Effector memory CD8-positive, alpha-beta T cell (primary cell): ENCODE data around the gene PIP4K2A.
A peak's percentile ranks its signal among the peaks of the same experiment; 100 is the strongest.

ENCODE experiments used
- ATAC-seq: fragments of 150-1000 bp; cut with Tn5 transposase; replicated peaks from 2 replicates; pipeline ENCODE4 v1.10.0; 2021; ENCODE audit warnings: mild to moderate bottlenecking, moderate library complexity
- DNase-seq, 3 experiments: peaks; one replicate each; pipeline ENCODE4 v3.0.0; 2021
- H3K27ac Mint-ChIP-seq, 2 donors: one replicate each; pipeline ENCODE4 v1.8.0; 2022; ENCODE audit warnings: mild to moderate bottlenecking in 2 of 2, mixed read lengths in 2 of 2, moderate library complexity in 2 of 2
- H3K27me3 Mint-ChIP-seq, 2 donors: one replicate each; pipeline ENCODE4 v1.8.0; 2022; ENCODE audit warnings: mixed read lengths in 2 of 2
- H3K36me3 Mint-ChIP-seq: one replicate; pipeline ENCODE4 v1.8.0; 2022; ENCODE audit warnings: mild to moderate bottlenecking, moderate library complexity, mixed read lengths; ENCODE audit not compliant: insufficient read depth
- H3K4me1 Mint-ChIP-seq, 2 donors: one replicate each; pipeline ENCODE4 v1.8.0; 2022; ENCODE audit warnings: low read depth in 2 of 2, mixed read lengths in 2 of 2
- H3K4me3 Mint-ChIP-seq, 2 donors: one replicate each; pipeline ENCODE4 v1.8.0; 2022; ENCODE audit warnings: mild to moderate bottlenecking in 2 of 2, mixed read lengths in 2 of 2, moderate library complexity in 2 of 2
- H3K9me3 Mint-ChIP-seq, 2 donors: one replicate each; pipeline ENCODE4 v1.8.0; 2022; ENCODE audit warnings: mixed read lengths in 2 of 2

The PIP4K2A gene

DNA sequence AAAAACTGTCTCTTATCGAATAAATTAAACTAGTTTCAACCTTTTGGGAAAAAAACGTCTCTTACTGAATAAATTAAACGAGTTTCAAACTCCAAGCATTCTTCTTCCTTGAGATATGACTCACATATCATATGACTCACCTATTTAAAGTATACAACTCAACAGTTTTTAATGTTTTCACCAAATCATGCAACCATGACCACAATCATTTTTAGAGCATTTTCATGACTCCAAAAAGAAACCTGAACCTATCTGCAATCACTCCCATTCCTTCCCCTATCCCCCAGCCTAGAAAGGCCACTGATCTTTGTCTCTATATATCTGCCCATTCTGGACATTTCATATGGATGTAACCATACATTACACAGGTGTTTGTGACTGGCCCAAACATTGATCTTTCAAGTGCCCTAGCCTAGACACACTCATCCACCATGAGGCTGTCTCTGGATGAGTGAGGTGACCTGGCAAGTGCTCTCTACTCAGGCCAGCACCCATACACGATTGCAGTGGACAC lies 115.3 kb downstream of the PIP4K2A start:
- Mint-ChIP-seq H3K27me3 (no peaks in the 10 kb centered on the region), H3K4me3 (peak overlapping the region; percentile 52 to 78), H3K36me3 (peaks cover 55% of the 10 kb centered on the region), H3K9me3 (no peaks in the 10 kb centered on the region), H3K4me1 (peaks cover 71 to 75% of the 10 kb centered on the region in 2 donors), H3K27ac (peak overlapping the region; percentile 97)
- no peak for DNase-seq
- peak; percentile 17 for ATAC-seq

GRCh38 chr10:22598478-22598877 lies 115.9 kb downstream of the PIP4K2A start:
- no peak for DNase-seq
- peak overlapping the region; percentile 97 for H3K27ac Mint-ChIP-seq
- no peak for ATAC-seq
- peaks cover 71 to 75% of the 10 kb centered on the region in 2 donors for H3K4me1 Mint-ChIP-seq
- peaks cover 59% of the 10 kb centered on the region for H3K36me3 Mint-ChIP-seq
- H3K27me3 Mint-ChIP-seq, result no peaks in the 10 kb centered on the region
- no peaks in the 10 kb centered on the region for H3K9me3 Mint-ChIP-seq
- peak overlapping the region; percentile 52 to 78 for H3K4me3 Mint-ChIP-seq

DNA sequence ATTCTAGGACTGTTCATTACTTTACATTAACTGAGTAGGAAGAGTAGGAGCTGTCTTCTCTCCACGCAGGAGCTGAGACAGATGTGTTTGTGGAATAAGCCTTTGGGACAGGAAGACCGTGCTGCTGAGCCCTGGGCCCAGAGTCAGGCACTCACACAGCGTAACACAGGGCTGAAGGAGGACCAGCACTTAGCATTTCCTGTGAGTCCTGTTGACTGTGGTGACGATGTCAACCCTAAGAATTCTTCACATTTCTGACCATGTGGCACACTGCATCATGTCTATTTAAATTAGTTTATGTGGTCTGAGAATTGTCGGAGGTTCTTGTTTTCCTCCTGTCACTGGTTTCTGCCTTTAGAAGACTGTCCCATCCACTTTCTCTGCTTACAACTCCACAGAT lies 117.2 kb downstream of the PIP4K2A start:
- Mint-ChIP-seq H3K27ac (peak overlapping the region; percentile 97), H3K9me3 (no peaks in the 10 kb centered on the region), H3K4me1 (peaks cover 72 to 79% of the 10 kb centered on the region in 2 donors), H3K27me3 (no peaks in the 10 kb centered on the region), H3K4me3 (peak overlapping the region; percentile 70 to 78), H3K36me3 (peaks cover 56% of the 10 kb centered on the region)
- DNase-seq (peak; percentile 43 to 52 (median 52)), ATAC-seq (peak; percentile 94)

DNA sequence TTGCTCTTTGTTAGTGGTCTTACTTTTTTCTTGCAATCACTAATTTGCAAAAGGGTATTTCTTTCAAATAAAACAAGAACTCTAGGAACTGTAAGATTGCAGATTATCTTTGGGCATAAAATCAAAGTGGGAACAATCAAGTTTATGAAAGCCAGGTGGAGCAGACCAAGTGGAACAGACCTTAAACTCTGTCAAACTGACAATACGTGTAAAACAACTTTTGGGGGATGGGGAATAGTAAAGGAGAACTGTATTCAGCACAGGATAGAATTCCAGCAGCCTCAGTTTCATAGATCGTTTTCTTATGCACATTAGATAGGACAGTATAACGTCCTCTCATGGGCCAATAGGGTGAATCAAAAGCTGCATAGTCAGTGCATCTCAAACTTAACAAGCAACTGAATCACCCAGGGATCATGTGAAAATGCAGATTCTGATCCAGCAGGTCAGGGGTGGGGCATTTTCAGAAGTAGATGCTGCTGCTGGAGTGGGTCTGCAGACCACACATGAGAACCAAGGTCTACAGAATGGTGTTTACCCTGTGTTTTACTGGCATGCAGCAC lies 120.7 kb downstream of the PIP4K2A start:
- peaks cover 58 to 71% of the 10 kb centered on the region in 2 donors for H3K4me1 Mint-ChIP-seq
- no peaks in the 10 kb centered on the region for H3K27me3 Mint-ChIP-seq
- H3K27ac Mint-ChIP-seq, result peak overlapping the region; percentile 97
- no peak overlapping the region for H3K4me3 Mint-ChIP-seq
- H3K9me3 Mint-ChIP-seq, result no peaks in the 10 kb centered on the region
- DNase-seq (no peak), ATAC-seq (no peak)
- peaks cover 55% of the 10 kb centered on the region for H3K36me3 Mint-ChIP-seq

- ATAC-seq, result no peak
- H3K4me1 Mint-ChIP-seq, result peaks cover 53 to 69% of the 10 kb centered on the region in 2 donors
- peak overlapping the region in 1 of 2 donors; percentile 41 for H3K4me3 Mint-ChIP-seq
- no peak for DNase-seq
- H3K27ac Mint-ChIP-seq, result peak overlapping the region; percentile 97
- peaks cover 52% of the 10 kb centered on the region for H3K36me3 Mint-ChIP-seq
- H3K9me3 Mint-ChIP-seq, result no peaks in the 10 kb centered on the region
- H3K27me3 Mint-ChIP-seq, result no peaks in the 10 kb centered on the region
Measured at GRCh38 chr10:22593026-22593425, 121.4 kb downstream of the PIP4K2A start.

DNA sequence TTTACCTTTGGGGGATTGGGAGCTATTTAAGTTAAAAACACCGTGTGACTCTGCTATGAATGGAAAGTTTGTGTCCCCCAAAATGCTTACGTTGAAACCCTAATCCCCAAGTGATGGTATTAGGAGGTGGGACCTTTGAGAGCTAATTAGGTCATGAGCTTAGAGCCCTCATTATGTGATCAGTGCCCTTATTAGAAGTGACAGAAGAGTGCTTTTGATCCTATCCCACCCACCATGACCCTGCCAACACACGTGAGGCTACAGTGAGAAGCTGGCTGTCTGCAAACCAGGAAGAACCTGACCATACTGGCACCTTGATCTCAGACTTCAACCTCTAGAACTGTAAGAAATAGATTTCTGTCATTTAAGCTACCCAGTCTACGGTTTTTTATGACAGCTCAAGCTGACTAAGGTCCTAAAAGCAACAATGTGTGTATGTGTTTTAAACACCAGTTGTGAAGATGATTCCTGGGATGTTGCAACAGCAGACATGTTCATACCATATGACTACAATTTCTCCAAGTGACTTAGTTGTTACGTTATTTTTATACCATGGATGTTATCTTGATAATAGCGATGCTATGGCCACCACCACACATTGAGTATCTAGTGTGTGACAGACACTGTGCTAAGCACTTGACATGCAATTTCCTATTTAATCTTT lies 124.4 kb downstream of the PIP4K2A start:
- Mint-ChIP-seq H3K27ac (peak overlapping the region in 1 of 2 donors; percentile 89), H3K27me3 (no peaks in the 10 kb centered on the region), H3K4me1 (peaks cover 47 to 69% of the 10 kb centered on the region in 2 donors), H3K4me3 (no peak overlapping the region), H3K9me3 (no peaks in the 10 kb centered on the region), H3K36me3 (peaks cover 47% of the 10 kb centered on the region)
- ATAC-seq, result no peak
- no peak for DNase-seq

GRCh38 chr10:22588462-22588861 lies 125.9 kb downstream of the PIP4K2A start:
- peaks cover 45 to 74% of the 10 kb centered on the region in 2 donors for H3K4me1 Mint-ChIP-seq
- ATAC-seq, result no peak
- H3K27me3 Mint-ChIP-seq, result no peaks in the 10 kb centered on the region
- H3K9me3 Mint-ChIP-seq, result no peaks in the 10 kb centered on the region
- no peak for DNase-seq
- H3K36me3 Mint-ChIP-seq, result peaks cover 53% of the 10 kb centered on the region
- H3K4me3 Mint-ChIP-seq, result no peak overlapping the region
- H3K27ac Mint-ChIP-seq, result peak overlapping the region in 1 of 2 donors; percentile 89

DNA sequence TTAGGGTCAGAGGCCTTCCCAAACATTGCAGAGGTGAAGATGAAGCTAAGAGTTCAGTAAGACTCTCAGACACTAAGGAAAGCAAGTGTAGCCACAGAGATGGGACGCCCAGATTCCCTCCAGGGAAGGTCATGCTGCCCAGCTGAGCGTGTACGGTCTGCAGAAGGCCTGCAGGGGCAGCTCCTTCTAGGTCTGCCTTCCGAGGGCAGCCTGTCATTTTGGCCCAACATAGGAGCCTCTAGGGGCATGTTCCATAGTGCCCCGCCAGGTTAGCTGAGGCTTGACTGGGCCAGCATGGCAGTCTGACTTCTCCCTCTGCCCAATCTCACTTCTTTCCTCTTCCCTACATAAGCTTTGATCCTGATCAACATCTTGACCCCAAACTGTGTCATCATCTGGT lies 130.7 kb downstream of the PIP4K2A start:
- Mint-ChIP-seq H3K9me3 (no peaks in the 10 kb centered on the region), H3K4me1 (peaks cover 37 to 63% of the 10 kb centered on the region in 2 donors), H3K36me3 (peaks cover 70% of the 10 kb centered on the region), H3K27me3 (no peaks in the 10 kb centered on the region), H3K27ac (peak overlapping the region; percentile 8 to 79), H3K4me3 (no peak overlapping the region)
- DNase-seq (no peak), ATAC-seq (no peak)

- DNase-seq (no peak), ATAC-seq (no peak)
- Mint-ChIP-seq H3K9me3 (no peaks in the 10 kb centered on the region), H3K27me3 (no peaks in the 10 kb centered on the region), H3K36me3 (peaks cover 79% of the 10 kb centered on the region), H3K4me1 (peaks cover 36 to 58% of the 10 kb centered on the region in 2 donors), H3K4me3 (no peak overlapping the region), H3K27ac (peak overlapping the region; percentile 73 to 75)
Measured at GRCh38 chr10:22581461-22581860, 132.9 kb downstream of the PIP4K2A start.

DNA sequence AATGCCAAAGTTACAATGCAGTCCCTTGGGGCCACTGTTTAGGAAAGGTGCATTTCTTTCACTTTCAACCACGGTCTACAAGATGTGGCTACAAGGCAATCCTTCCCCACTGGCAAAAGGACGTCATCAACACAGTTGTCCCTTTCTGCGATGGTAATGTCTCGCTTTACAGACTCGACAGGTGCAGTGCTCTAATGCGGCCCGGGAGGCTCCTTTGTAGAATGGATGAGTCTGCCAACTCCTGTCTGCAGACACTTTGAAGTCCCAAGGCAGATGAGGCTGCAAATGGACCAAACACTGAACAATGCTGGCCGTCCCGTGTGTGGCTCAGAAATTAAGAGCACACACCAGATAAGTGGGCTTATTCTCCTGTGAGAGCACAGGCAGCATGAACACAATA lies 133.7 kb downstream of the PIP4K2A start:
- H3K36me3 Mint-ChIP-seq, result peaks cover 82% of the 10 kb centered on the region
- H3K4me1 Mint-ChIP-seq, result peaks cover 32 to 54% of the 10 kb centered on the region in 2 donors
- ATAC-seq, result no peak
- H3K9me3 Mint-ChIP-seq, result no peaks in the 10 kb centered on the region
- no peak for DNase-seq
- H3K27me3 Mint-ChIP-seq, result no peaks in the 10 kb centered on the region
- peak overlapping the region; percentile 44 to 75 for H3K27ac Mint-ChIP-seq
- no peak overlapping the region for H3K4me3 Mint-ChIP-seq

GRCh38 chr10:22579826-22580225 lies 134.6 kb downstream of the PIP4K2A start:
- Mint-ChIP-seq H3K9me3 (no peaks in the 10 kb centered on the region), H3K27ac (peak overlapping the region; percentile 61 to 70), H3K27me3 (no peaks in the 10 kb centered on the region), H3K4me1 (peaks cover 34 to 50% of the 10 kb centered on the region in 2 donors), H3K4me3 (peak overlapping the region; percentile 3 to 34), H3K36me3 (peaks cover 85% of the 10 kb centered on the region)
- DNase-seq, result no peak
- ATAC-seq, result peak; percentile 63

GRCh38 chr10:22573820-22574569 lies 140.4 kb downstream of the PIP4K2A start:
- H3K9me3 Mint-ChIP-seq, result no peaks in the 10 kb centered on the region
- no peaks in the 10 kb centered on the region for H3K27me3 Mint-ChIP-seq
- H3K36me3 Mint-ChIP-seq, result peaks cover 79% of the 10 kb centered on the region
- peak overlapping the region; percentile 63 to 66 for H3K4me3 Mint-ChIP-seq
- peak overlapping the region; percentile 91 to 97 for H3K27ac Mint-ChIP-seq
- ATAC-seq (peak; percentile 75), DNase-seq (peak; percentile 36 to 49 (median 36))
- peaks cover 46 to 58% of the 10 kb centered on the region in 2 donors for H3K4me1 Mint-ChIP-seq

DNA sequence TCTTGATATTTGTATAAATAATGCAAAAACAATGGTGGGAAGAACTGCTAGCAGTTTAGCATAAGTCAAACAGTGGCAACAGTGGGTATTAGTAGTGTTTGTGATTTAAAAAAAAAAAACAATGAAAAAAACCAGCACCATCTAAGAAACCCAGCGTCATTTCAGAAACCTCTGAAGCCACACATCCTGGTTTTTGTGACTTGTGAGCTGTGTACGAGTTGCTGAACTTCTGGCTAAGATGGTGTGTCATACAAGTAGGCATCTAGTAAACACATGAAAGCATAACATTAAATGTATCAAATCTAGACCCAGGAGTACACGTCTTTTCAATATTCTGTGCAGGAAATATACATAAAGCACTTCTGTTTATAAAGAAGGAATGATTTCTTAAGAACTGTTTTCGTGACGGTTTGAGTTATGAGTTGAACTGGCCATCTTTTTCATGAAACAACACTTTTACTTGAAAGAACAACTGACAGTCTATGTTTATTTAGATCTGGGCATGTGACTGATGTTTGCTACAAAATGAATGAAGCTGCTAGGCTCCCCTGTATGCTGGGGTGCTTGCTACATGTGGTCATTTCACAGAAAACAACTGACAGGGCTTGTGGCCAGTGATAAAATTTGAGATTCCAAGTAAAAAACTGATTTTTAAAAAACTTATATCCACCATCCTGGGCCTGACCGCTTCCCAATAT lies 143.5 kb downstream of the PIP4K2A start:
- ATAC-seq, result peak; percentile 82
- H3K36me3 Mint-ChIP-seq, result peaks cover 75% of the 10 kb centered on the region
- no peaks in the 10 kb centered on the region for H3K27me3 Mint-ChIP-seq
- H3K4me3 Mint-ChIP-seq, result peak overlapping the region in 1 of 2 donors; percentile 41
- H3K4me1 Mint-ChIP-seq, result peaks cover 52 to 68% of the 10 kb centered on the region in 2 donors
- DNase-seq, result peak; percentile 37 to 45 (median 44)
- H3K27ac Mint-ChIP-seq, result peak overlapping the region; percentile 91 to 97
- H3K9me3 Mint-ChIP-seq, result no peaks in the 10 kb centered on the region
